HepG2 (cell line): ENCODE measurements around the gene LMAN2. TPM values are rescaled to one million over a fixed set of nuclear protein-coding genes. Genes with fewer than 3 reads are reported as not detected.

ENCODE experiments used
- ATRX ChIP-seq: sonication (generic); formaldehyde crosslinking; IDR thresholded peaks from 2 replicates; pipeline ENCODE4 v1.4.0; 2020; ENCODE audit warnings: missing genetic modification reagents, borderline replicate concordance
- CBX5 ChIP-seq: sonication (generic); formaldehyde crosslinking; IDR thresholded peaks from 2 replicates; pipeline ENCODE4 v1.4.0; 2020; ENCODE audit warnings: missing genetic modification reagents, borderline replicate concordance
- DPF2 ChIP-seq: sonication (generic); formaldehyde crosslinking; IDR thresholded peaks from 2 replicates; pipeline ENCODE4 v1.4.0; 2020; ENCODE audit warnings: mild to moderate bottlenecking, low read depth, missing genetic modification reagents, borderline replicate concordance
- FOSL1 ChIP-seq: sonication (generic); formaldehyde crosslinking; IDR thresholded peaks from 2 replicates; pipeline ENCODE4 v1.9.0; 2021; ENCODE audit warnings: missing genetic modification reagents, borderline replicate concordance
- HCFC1 ChIP-seq: fragments of 150-350 bp; IDR thresholded peaks from 2 replicates; pipeline ENCODE4 v1.6.1; 2014; ENCODE audit warnings: low read depth, low read length
- NCOR1 ChIP-seq: fragments of 200-600 bp; sonication (generic); IDR thresholded peaks from 2 replicates; pipeline ENCODE4 v1.7.0; 2017; ENCODE audit warnings: antibody characterized with exemption, low read length, borderline replicate concordance
- PCBP1 ChIP-seq: fragments of 200-400 bp; formaldehyde crosslinking; IDR thresholded peaks from 2 replicates; pipeline ENCODE4 v1.6.1; 2017; ENCODE audit warnings: mild to moderate bottlenecking, low read depth, low read length, borderline replicate concordance
- POGZ ChIP-seq: sonication (generic); formaldehyde crosslinking; IDR thresholded peaks from 2 replicates; pipeline ENCODE4 v1.4.0; 2020; ENCODE audit warnings: mild to moderate bottlenecking, missing genetic modification reagents
- RBAK ChIP-seq: sonication (generic); formaldehyde crosslinking; IDR thresholded peaks from 2 replicates; pipeline ENCODE4 v1.5.1; 2020; ENCODE audit warnings: mild to moderate bottlenecking, missing genetic modification reagents
- RELA ChIP-seq: sonication (generic); formaldehyde crosslinking; IDR thresholded peaks from 2 replicates; pipeline ENCODE4 v1.4.0; 2020; ENCODE audit warnings: missing genetic modification reagents
- SETDB1 ChIP-seq: sonication (generic); formaldehyde crosslinking; IDR thresholded peaks from 2 replicates; pipeline ENCODE4 v1.5.1; 2020; ENCODE audit warnings: missing genetic modification reagents, mild to moderate bottlenecking, borderline replicate concordance
- USF2 ChIP-seq, 2 experiments: sonication (generic) in 1 of 2; formaldehyde crosslinking in 1 of 2; IDR thresholded peaks; 2 replicates each; pipeline versions ENCODE4 v1.5.1 to v1.6.1; 2011 to 2020; ENCODE audit warnings: borderline replicate concordance in 1 of 2, low read depth in 1 of 2, low read length in 1 of 2, mild to moderate bottlenecking in 1 of 2, missing genetic modification reagents in 1 of 2, moderate library complexity in 1 of 2
- ZNF235 ChIP-seq: sonication (generic); formaldehyde crosslinking; IDR thresholded peaks from 2 replicates; pipeline ENCODE4 v1.8.1; 2023; ENCODE audit warnings: mild to moderate bottlenecking, missing genetic modification reagents, borderline replicate concordance
- ZNF256 ChIP-seq: sonication (generic); formaldehyde crosslinking; conservative IDR thresholded peaks from 2 replicates; pipeline ENCODE4 v1.4.0; 2020; ENCODE audit warnings: missing genetic modification reagents
- ZNF451 ChIP-seq: sonication (generic); formaldehyde crosslinking; IDR thresholded peaks from 2 replicates; pipeline ENCODE4 v1.5.0; 2020; ENCODE audit warnings: mild to moderate bottlenecking, missing genetic modification reagents
- ZNF720 ChIP-seq: sonication (generic); formaldehyde crosslinking; IDR thresholded peaks from 2 replicates; pipeline ENCODE4 v1.4.0; 2020; ENCODE audit warnings: missing genetic modification reagents
- ZNF740 ChIP-seq: sonication (generic); formaldehyde crosslinking; IDR thresholded peaks from 2 replicates; pipeline ENCODE4 v1.4.0; 2020; ENCODE audit warnings: missing genetic modification reagents
- ZNF772 ChIP-seq: sonication (generic); formaldehyde crosslinking; IDR thresholded peaks from 2 replicates; pipeline ENCODE4 v1.5.0; 2020; ENCODE audit warnings: mild to moderate bottlenecking, missing genetic modification reagents
- ZSCAN22 ChIP-seq: sonication (generic); formaldehyde crosslinking; IDR thresholded peaks from 2 replicates; pipeline ENCODE4 v1.4.0; 2020; ENCODE audit warnings: mild to moderate bottlenecking, missing genetic modification reagents
- polyA plus RNA-seq, 8 experiments: library from polyadenylated mRNA; depleted of rRNA in 3 of 8; stranded (reverse) in 7 of 8; unstranded in 1 of 8; fragments of >200 nt; fragmentation: Illumina TruSeq in 4 of 8; extraction: Trizol in 4 of 8; gene quantifications; 2 replicates each; pipeline versions ENCODE4 v1.2.1 to v1.2.3, GENCODE V29; 2011 to 2016; ENCODE audit warnings: low read depth in 4 of 8, missing spikeins in 1 of 8, mixed read lengths in 1 of 8; ENCODE audit not compliant: insufficient read depth in 1 of 8
- total RNA-seq, 5 experiments: library from RNA; depleted of rRNA; stranded (reverse); fragments of >200 nt; fragmentation: Illumina TruSeq; extraction: Trizol; gene quantifications; 2 replicates each; pipeline ENCODE4 v1.2.3, GENCODE V29; 2016; ENCODE audit warnings: low read depth in 1 of 5
- TF ChIP-seq, protein P1 (sequence below): sonication (generic); formaldehyde crosslinking; IDR thresholded peaks from 2 replicates; pipeline ENCODE4 v1.5.1; 2020; ENCODE audit warnings: missing genetic modification reagents, mild to moderate bottlenecking, borderline replicate concordance
- TF ChIP-seq, protein P2 (sequence below): sonication (generic); formaldehyde crosslinking; IDR thresholded peaks from 2 replicates; pipeline ENCODE4 v1.5.0; 2020; ENCODE audit warnings: missing genetic modification reagents
- TF ChIP-seq, protein P3 (sequence below): sonication (generic); formaldehyde crosslinking; IDR thresholded peaks from 2 replicates; pipeline ENCODE4 v1.4.0; 2020; ENCODE audit warnings: low read depth, mild to moderate bottlenecking, missing genetic modification reagents

The LMAN2 gene
- total and polyA plus RNA-seq, 2 of the 13 experiments (the other 11 are each of a cell fraction or from before 2014, with no cell fraction given), result 191 to 197 TPM

DNA sequence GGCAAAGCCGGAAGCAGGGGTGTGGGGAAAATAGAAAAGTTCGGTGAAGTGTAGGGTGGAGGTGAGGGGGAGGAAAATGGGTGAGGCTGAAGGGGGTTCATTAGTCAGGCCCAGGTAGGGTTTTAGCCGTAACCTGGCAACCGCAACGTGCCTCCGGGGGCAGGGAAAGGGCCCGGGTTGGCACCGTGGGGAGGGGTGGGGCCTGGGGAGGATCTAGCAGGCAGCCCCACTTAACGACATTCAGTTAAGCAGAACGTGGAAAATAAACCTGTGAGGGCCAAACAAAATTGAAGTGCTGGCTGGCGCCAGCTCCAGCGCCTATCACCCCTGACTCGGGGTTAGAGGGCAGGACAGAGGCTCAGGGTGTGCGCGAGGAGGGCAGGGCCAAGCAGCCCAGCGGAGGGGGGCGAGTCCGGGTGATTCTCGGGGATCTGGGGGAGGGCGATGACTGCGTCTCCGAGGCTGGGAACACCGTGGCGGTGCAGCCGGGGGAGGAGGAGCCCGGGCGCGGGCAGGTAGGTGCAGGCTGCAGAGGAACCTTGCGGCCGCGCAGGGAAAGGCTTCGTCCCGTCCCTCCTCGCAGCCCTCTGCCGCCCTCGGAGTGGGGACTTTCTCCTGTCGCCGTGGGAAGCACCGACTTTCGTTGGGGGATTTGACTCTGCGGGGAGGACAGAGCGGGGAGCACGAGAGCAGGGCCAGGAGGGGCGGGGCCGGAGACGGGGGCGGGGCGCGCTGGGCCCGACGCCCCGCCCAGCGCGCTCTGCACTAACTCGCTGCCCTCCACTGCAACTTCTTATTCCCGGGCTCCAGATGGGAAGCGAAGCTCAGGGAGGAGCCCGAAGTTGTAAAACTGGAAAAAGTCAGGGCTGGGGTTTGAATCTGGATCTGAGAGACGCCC is 11.4 kb upstream of the LMAN2 start (continued):
- no peak for TF ChIP-seq ZNF740 (CRISPR knock-in tag)
- TF ChIP-seq USF2 (IDR thresholded peaks at IDR 0.05; ENCODE audit: low read depth, low read length), result no peak
- no peak for TF ChIP-seq USF2 (CRISPR knock-in tag; IDR thresholded peaks at IDR 0.05; ENCODE audit: borderline replicate concordance)
- no peak for TF ChIP-seq RBAK (CRISPR knock-in tag)
- no peak for TF ChIP-seq HCFC1
- no peak for TF ChIP-seq ZNF256 (CRISPR knock-in tag)
- TF ChIP-seq, protein P1, sequence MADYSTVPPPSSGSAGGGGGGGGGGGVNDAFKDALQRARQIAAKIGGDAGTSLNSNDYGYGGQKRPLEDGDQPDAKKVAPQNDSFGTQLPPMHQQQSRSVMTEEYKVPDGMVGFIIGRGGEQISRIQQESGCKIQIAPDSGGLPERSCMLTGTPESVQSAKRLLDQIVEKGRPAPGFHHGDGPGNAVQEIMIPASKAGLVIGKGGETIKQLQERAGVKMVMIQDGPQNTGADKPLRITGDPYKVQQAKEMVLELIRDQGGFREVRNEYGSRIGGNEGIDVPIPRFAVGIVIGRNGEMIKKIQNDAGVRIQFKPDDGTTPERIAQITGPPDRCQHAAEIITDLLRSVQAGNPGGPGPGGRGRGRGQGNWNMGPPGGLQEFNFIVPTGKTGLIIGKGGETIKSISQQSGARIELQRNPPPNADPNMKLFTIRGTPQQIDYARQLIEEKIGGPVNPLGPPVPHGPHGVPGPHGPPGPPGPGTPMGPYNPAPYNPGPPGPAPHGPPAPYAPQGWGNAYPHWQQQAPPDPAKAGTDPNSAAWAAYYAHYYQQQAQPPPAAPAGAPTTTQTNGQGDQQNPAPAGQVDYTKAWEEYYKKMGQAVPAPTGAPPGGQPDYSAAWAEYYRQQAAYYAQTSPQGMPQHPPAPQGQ (CRISPR knock-in tag), result no peak
- TF ChIP-seq FOSL1 (CRISPR knock-in tag), result no peak
- TF ChIP-seq ZNF451 (CRISPR knock-in tag), result no peak
- TF ChIP-seq RELA (CRISPR knock-in tag), result no peak
- peak; percentile 20; the same call in 1 of the 2 replicates for TF ChIP-seq CBX5 (CRISPR knock-in tag)
- TF ChIP-seq SETDB1 (CRISPR knock-in tag), result no peak
- TF ChIP-seq ZNF772, result no peak
- no peak for TF ChIP-seq ATRX
- no peak for TF ChIP-seq PCBP1
- TF ChIP-seq, protein P2, sequence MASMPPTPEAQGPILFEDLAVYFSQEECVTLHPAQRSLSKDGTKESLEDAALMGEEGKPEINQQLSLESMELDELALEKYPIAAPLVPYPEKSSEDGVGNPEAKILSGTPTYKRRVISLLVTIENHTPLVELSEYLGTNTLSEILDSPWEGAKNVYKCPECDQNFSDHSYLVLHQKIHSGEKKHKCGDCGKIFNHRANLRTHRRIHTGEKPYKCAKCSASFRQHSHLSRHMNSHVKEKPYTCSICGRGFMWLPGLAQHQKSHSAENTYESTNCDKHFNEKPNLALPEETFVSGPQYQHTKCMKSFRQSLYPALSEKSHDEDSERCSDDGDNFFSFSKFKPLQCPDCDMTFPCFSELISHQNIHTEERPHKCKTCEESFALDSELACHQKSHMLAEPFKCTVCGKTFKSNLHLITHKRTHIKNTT, result no peak
- no peak for TF ChIP-seq NCOR1
- TF ChIP-seq ZSCAN22 (CRISPR knock-in tag), result no peak
- no peak for TF ChIP-seq ZNF720 (CRISPR knock-in tag)
- TF ChIP-seq ZNF235 (CRISPR knock-in tag), result 0 out of 2 replicates have a peak, but pooled peaks have one; percentile 55
- TF ChIP-seq POGZ, result no peak
- TF ChIP-seq, protein P3, sequence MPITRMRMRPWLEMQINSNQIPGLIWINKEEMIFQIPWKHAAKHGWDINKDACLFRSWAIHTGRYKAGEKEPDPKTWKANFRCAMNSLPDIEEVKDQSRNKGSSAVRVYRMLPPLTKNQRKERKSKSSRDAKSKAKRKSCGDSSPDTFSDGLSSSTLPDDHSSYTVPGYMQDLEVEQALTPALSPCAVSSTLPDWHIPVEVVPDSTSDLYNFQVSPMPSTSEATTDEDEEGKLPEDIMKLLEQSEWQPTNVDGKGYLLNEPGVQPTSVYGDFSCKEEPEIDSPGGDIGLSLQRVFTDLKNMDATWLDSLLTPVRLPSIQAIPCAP (CRISPR knock-in tag), result no peak
- no peak for TF ChIP-seq DPF2 (CRISPR knock-in tag)
